ENCODE measurements around the gene GRIN3B. TPM values are rescaled to one million over a fixed set of nuclear protein-coding genes. Genes with fewer than 3 reads are reported as not detected.

Gene GRIN3B
- polyA plus RNA-seq, 3 donors, result 0.37 to 0.38 (median 0.37) TPM

DNA sequence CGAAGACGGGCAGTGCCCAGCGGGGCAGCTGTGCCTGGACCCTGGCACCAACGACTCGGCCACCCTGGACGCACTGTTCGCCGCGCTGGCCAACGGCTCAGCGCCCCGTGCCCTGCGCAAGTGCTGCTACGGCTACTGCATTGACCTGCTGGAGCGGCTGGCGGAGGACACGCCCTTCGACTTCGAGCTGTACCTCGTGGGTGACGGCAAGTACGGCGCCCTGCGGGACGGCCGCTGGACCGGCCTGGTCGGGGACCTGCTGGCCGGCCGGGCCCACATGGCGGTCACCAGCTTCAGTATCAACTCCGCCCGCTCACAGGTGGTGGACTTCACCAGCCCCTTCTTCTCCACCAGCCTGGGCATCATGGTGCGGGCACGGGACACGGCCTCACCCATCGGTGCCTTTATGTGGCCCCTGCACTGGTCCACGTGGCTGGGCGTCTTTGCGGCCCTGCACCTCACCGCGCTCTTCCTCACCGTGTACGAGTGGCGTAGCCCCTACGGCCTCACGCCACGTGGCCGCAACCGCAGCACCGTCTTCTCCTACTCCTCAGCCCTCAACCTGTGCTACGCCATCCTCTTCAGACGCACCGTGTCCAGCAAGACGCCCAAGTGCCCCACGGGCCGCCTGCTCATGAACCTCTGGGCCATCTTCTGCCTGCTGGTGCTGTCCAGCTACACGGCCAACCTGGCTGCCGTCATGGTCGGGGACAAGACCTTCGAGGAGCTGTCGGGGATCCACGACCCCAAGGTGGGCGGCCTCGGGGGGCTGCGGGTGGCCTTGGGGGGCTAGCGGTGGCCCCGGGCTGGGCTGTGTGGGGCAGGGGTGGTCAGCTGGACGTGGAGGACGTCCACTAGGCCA, 4.8 kb downstream of the GRIN3B start:
- DNase-seq (ENCODE audit: low read depth in 3 of 3, low spot score in 2 of 3), result no peak

GRCh38 chr19:1006711-1007398, 6.6 kb downstream of the GRIN3B start:
- DNase-seq (ENCODE audit: low read depth in 3 of 3, low spot score in 2 of 3), result no peak

GRCh38 chr19:1007399-1008251, 7.4 kb downstream of the GRIN3B start:
- DNase-seq (ENCODE audit: low read depth in 3 of 3, low spot score in 2 of 3), result no peak

DNA sequence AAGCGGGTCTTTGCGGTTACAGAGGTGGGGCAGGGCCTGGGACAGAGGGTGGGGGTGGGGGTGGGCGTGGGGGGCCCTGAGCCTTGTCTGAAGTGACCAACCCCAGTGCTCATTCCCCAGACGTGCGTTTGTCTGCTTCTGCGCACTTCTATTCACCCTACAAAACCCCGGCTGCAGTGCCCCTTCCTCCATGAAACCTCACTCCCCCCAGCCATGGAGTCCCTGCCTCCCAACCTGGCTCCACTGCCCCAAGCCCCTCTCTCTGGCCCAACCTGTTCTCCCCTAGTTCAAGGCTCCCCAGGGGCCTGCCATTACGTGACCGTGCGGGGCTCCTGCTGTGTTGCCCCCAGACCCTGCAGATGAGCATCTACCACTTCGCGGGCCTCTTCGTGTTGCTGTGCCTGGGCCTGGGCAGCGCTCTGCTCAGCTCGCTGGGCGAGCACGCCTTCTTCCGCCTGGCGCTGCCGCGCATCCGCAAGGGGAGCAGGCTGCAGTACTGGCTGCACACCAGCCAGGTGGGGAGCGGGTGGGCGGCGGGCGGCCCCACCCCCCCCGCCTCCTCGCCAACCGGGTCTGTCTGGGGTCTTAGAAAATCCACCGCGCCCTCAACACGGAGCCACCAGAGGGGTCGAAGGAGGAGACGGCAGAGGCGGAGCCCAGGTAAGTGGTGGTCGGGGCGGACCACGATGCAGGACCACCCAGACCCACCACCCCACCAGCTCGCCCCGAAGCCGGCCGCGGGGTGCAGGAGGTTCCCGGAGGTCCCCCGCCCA, 8.2 kb downstream of the GRIN3B start:
- DNase-seq (ENCODE audit: low read depth in 3 of 3, low spot score in 2 of 3), result no peak

- no peak for DNase-seq (ENCODE audit: low read depth in 3 of 3, low spot score in 2 of 3)
Measured at GRCh38 chr19:1009041-1009980, 9.1 kb downstream of the GRIN3B start.

GRCh38 chr19:1009981-1010538, 9.8 kb downstream of the GRIN3B start:
- no peak for DNase-seq (ENCODE audit: low read depth in 3 of 3, low spot score in 2 of 3)

- DNase-seq (ENCODE audit: low read depth in 3 of 3, low spot score in 2 of 3), result no peak
Measured at GRCh38 chr19:1010586-1011510, 10.6 kb downstream of the GRIN3B start.

DNA sequence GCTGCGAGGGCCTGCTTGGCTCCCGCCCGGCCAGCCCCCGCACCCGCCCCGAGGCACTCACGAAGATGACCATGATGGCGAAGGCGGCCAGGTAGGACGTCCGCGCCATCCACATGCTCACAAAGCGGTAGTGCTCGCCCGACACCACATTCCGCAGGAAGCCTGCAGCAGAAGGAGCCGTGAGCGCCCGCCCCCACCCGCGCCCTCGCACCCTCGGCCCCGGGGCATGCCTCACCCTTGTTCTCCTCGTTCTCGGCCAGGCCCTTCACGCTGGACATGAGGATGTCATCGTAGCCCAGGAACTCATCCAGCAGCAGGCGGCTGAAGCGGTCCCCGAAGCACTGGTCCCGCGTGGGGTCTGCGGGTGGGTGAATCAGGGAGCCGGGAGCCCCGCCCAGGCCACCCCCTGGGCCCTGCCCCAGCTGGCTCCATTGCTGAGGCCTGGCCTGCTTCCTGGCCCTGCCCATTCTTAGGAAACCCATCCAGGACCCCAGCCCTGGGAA, 11.7 kb downstream of the GRIN3B start:
- DNase-seq (ENCODE audit: low read depth in 3 of 3, low spot score in 2 of 3), result no peak

GRCh38 chr19:1012334-1012733, 12.1 kb downstream of the GRIN3B start:
- no peak for DNase-seq (ENCODE audit: low read depth in 3 of 3, low spot score in 2 of 3)

GRCh38 chr19:1013218-1013617, 13.0 kb downstream of the GRIN3B start:
- DNase-seq (ENCODE audit: low read depth in 3 of 3, low spot score in 2 of 3), result no peak

DNA sequence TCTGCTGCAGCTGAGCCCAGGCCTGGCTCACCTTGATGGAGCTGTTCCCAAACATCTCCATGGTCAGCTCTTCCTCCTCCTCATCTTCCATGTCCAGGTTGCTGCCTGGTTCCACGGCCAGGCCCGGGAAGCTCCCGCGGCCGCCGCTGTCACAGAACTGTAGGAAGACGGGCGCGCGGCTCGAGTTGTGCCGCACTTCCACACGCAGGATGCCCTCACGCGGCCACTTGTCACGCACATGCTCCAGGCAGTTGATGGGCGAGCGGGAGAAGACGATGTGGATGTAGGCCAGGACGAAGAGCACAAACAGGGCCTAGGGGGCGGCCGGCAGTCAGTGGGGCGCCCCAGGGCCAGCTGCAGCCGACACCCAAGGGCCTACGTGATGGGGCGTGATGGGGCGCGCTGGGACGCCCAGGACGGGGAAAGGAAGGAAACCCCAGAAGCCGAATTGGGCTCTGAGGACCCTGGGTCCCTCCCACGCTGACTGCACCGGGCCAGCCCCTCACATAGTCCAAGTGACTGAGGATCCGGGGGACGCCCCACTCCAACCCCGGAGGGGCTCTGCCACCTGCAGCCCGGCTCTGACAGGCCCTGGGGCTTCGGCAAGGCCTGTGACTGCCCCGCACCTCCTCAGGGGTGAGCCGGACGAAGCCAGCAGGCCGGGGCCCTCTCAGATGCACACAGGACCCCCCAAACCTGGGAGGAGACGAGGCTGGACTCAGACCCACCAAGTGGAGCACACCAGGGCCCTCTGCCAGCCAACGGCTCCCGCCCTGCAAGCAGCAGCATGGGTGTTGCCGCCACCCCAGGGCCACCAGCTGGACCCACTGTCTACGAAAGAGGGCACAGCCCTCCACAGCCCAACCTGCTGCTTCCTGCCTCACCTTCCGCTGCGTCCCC, 14.2 kb downstream of the GRIN3B start:
- DNase-seq (ENCODE audit: low read depth in 3 of 3, low spot score in 2 of 3), result no peak

- no peak for DNase-seq (ENCODE audit: low read depth in 3 of 3, low spot score in 2 of 3)
Measured at GRCh38 chr19:1015061-1015781, 15.0 kb downstream of the GRIN3B start.

- DNase-seq (ENCODE audit: low read depth in 3 of 3, low spot score in 2 of 3), result no peak
Measured at GRCh38 chr19:1015782-1016646, 15.8 kb downstream of the GRIN3B start.

- no peak for DNase-seq (ENCODE audit: low read depth in 3 of 3, low spot score in 2 of 3)
Measured at GRCh38 chr19:1016647-1017114, 16.5 kb downstream of the GRIN3B start.

Data from right renal cortex interstitium (tissue), 3 donors.